GM12891 (cell line): ENCODE data around the gene PCNT.
"Not testable (repeated sequence)": the region's sequence is repeated elsewhere in the genome, so short reads cannot be mapped to it uniquely, and the experiment has no call there.

ENCODE experiments used
- DNase-seq: peaks from one replicate; pipeline ENCODE4 v3.0.0; 2011; ENCODE audit warnings: low spot score; ENCODE audit not compliant: insufficient read length
- FAIRE-seq: peaks from 2 replicates; lab custom pipeline; 2011; peaks lifted over from hg19 to GRCh38; lab: Jason Lieb, UNC
- PAX5 ChIP-seq: IDR thresholded peaks from 2 replicates; pipeline ENCODE4 v1.6.1; 2011; ENCODE audit warnings: low read length, moderate library complexity, mild to moderate bottlenecking; ENCODE audit not compliant: insufficient read depth, severe bottlenecking
- POLR2A ChIP-seq: IDR thresholded peaks from 2 replicates; pipeline ENCODE4 v1.6.1; 2011; ENCODE audit warnings: low read depth, low read length, control low read depth
- POLR2AphosphoS5 ChIP-seq: IDR thresholded peaks from 2 replicates; pipeline ENCODE4 v1.6.1; 2011; ENCODE audit warnings: low read depth, low read length, control low read depth
- POU2F2 ChIP-seq: IDR thresholded peaks from 2 replicates; pipeline ENCODE4 v1.6.1; 2011; ENCODE audit warnings: low read depth, mild to moderate bottlenecking, control low read depth, low read length, moderate library complexity
- SPI1 ChIP-seq: IDR thresholded peaks from 2 replicates; pipeline ENCODE4 v1.6.1; 2011; ENCODE audit warnings: low read depth, low read length, control low read depth
- TAF1 ChIP-seq: IDR thresholded peaks from 2 replicates; pipeline ENCODE4 v1.6.1; 2011; ENCODE audit warnings: low read depth, low read length, control low read depth

PCNT gene

DNA sequence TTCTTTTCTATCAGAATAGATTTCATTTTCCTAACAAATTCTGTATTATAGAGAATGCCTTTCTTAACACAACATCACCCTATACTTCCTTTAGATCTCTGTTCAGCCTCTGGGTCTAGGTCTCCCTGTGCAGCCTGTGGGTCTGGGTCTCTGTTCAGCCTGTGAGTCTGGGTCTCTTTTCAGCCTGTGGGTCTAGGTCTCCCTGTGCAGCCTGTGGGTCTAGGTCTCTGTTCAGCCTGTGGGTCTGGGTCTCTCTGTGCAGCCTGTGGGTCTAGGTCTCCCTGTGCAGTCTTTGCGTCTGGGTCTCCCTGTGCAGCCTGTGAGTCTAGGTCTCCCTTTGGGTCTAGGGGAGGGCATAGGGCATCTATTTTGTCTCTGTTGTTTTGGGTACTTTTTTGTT, 75.2 kb downstream of the PCNT start:
- FAIRE-seq (no peak), DNase-seq (no peak)
- TF ChIP-seq POU2F2 = no peak
- no peak for TF ChIP-seq POLR2A
- no peak for TF ChIP-seq PAX5
- no peak for TF ChIP-seq SPI1
- no peak for TF ChIP-seq POLR2AphosphoS5
- TF ChIP-seq TAF1 = no peak

DNA sequence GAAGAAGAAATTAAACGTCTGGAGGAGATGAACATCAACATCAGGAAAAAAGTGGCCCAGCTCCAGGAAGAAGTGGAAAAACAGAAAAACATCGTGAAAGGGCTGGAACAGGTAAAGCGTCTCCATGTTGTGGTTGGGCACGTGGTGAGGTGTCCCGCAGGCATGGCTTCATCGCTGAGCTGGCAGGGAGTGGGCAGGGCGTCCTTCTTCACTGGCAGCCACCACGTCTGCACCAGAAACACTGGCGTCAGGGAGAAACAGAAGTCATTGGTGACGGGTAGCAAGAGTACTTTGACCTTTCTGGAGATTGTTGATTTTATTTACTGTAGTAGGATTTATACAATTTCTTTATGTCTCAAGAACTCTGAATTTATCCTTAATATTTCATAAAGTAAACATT, 75.7 kb downstream of the PCNT start:
- DNase-seq = no peak
- no peak for FAIRE-seq
- TF ChIP-seq PAX5 (no peak), POLR2AphosphoS5 (no peak), TAF1 (no peak), POU2F2 (no peak), POLR2A (no peak), SPI1 (no peak)

DNA sequence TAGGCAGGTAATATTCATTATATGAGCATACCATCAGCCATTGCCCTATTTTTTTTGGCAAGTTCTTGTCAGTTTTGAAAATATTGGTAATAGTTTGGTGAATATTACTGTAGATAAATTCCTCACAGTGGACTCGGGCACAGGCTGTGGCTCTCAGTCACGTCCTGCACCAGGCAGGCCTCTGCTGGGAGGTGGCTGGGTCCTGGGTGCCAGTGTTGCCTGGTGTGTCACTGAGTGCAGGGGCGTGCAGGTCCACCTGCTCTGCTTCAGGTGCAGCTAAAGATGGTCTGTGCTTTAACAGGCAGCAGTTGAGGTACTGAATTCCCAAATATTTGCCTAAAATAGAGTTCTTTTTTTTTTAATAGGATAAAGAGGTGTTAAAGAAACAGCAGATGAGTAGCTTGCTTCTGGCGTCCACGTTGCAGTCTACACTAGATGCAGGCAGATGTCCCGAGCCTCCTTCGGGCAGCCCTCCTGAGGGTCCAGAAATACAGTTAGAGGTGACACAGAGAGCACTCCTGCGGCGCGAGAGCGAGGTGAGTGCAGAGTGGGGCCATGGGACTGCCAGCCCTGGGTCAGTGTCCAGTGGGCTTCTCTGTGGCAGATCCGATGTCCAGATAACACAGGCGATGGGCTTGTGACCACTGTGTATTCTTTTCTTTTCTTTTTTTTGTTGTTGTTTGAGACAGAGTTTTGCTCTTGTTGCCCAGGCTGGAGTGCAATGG, 77.4 kb downstream of the PCNT start:
- TF ChIP-seq TAF1 (no peak), POLR2AphosphoS5 (no peak), POLR2A (no peak), SPI1 (no peak), POU2F2 (no peak), PAX5 (no peak)
- DNase-seq (no peak), FAIRE-seq (peak; percentile 23)

DNA sequence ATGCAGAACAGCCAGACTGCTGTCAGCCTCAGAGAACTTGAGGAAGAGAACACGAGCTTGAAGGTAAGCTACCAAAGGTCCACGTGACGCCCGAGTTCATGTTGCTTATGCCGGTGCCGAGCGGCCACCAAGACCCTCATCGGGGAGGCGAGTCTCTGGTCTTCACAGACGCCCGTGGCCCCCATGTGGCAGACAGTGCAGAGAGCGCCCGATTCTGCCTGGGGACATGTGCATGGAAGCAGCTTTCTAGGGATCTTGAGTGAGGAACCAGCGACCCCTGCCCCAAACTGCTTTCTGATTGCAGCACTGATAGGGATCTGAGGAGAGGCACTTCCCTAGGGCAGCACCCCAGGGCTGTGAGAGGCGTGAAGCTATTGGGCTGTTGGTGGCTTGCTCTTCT, 78.5 kb downstream of the PCNT start:
- FAIRE-seq (no peak), DNase-seq (no peak)
- TF ChIP-seq POLR2AphosphoS5 = no peak

DNA sequence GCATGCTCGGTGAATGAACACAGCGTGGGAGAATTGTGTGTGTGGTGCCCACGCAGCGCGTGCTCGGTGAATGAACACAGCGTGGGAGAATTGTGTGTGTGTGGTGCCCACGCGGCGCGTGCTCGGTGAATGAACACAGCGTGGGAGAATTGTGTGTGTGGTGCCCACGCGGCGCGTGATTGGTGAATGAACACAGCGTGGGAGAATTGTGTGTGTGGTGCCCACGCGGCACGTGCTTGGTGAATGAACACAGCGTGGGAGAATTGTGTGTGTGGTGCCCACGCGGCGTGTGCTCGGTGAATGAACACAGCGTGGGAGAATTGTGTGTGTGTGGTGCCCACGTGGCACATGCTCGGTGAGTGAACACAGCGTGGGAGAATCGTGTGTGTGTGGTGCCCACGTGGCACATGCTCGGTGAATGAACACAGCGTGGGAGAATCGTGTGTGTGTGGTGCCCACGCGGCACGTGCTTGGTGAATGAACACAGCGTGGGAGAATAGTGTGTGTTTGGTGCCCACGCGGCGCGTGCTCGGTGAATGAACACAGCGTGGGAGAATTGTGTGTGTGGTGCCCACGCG, 79.4 kb downstream of the PCNT start:
- not testable (repeated sequence) for DNase-seq
- FAIRE-seq = peak; percentile 87

DNA sequence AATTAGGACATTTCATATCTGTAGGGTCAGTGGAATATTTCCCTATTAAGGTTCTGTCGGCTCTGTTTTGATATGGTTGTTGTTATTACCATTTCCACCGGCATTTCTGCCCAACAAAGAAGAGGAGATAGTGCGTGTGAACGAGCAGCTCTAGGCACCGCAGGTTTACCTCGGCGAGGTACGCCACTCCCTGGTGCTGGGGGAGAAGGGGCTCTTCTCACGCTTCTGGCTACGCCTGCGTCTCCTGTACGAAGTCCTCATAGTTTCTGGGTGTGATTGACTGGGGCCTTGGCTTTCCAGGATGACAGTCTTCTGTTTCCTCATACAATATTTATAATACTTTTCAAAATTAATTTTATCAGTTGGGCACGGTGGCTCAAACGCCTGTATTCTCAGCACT, 80.3 kb downstream of the PCNT start:
- FAIRE-seq (no peak), DNase-seq (no peak)
- TF ChIP-seq SPI1 = no peak
- no peak for TF ChIP-seq PAX5
- no peak for TF ChIP-seq POLR2A
- TF ChIP-seq POU2F2 = no peak
- no peak for TF ChIP-seq TAF1
- TF ChIP-seq POLR2AphosphoS5 = no peak

DNA sequence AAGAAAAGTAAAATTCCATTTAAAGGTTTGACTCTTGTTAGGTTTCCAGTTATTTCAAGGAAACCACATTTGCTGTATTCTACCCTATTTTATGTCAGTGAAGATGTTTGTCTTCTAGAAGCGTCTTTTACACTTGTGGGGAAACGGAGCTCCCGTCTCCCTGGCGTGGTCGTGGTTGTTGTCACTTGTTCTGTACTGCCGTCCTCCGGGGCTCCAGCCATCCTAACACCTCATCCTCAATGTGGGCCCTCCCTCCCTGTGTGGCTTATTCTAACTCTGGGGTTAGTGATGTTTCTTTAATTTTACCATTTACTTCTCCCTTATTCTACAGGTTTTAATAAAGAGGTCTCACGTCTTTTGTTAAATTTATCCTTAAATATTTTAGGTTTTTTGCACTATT, 82.0 kb downstream of the PCNT start:
- no peak for TF ChIP-seq POU2F2
- TF ChIP-seq PAX5 = no peak
- no peak for TF ChIP-seq POLR2AphosphoS5
- DNase-seq = no peak
- FAIRE-seq = no peak

DNA sequence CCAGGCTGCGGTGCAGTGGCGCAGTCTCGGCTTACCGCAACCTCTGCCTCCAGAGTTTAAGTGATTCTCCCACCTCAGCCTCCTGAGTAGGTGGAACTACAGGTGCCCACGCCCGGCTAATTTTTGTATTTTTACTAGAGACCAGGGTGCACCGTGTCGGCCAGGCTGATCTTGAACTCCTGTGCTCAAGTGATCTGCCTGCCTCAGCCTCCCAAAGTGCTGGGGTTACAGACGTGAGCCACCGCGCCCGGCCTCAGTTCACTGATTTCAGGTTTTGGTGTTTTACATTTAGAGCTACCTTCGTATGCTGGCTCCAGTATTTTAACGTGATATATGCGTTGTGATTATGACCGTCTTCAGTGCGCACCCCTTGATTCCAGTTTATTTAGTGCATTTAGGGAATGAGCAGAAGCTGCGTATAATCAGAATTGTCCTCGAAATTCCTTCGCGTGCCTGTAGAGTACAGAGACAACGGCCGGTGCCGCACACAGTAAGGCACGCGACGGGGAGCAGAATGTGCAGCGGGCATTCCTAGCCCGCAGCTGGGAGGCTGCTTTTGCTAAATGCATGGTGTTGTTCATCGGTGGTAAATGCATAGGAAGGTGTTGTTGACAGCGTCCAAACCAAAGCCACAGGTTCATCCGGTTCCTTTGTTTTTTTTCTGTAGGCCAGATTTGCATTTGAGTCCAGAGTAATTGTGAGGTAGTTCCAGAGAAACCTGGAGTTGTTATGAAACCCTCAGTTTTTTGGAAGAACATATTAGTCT, 85.9 kb downstream of the PCNT start:
- no peak for DNase-seq
- FAIRE-seq = no peak
- TF ChIP-seq POU2F2 = no peak

DNA sequence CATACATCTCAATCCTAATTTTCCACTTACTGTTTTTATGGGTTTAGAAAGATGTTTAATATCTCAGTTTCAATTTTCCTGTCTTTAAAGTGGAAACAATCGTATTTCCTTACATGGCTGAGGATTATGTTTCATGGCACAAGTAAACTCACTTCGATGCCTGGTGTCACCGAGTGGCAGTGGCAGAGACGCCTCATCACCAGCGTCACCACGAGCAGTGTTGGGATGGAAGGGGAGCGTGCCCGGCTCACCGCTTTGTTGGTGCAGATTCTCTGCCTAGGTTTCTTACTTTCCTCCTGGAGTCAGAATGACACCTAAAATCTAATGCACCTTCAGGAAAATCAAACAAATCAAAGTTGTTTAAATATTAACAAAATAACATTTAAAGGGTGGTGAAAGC, 86.6 kb downstream of the PCNT start:
- no peak for FAIRE-seq
- DNase-seq = no peak
- no peak for TF ChIP-seq TAF1
- TF ChIP-seq PAX5 = no peak
- TF ChIP-seq SPI1 = no peak
- TF ChIP-seq POLR2AphosphoS5 = no peak
- no peak for TF ChIP-seq POLR2A
- TF ChIP-seq POU2F2 = no peak

DNA sequence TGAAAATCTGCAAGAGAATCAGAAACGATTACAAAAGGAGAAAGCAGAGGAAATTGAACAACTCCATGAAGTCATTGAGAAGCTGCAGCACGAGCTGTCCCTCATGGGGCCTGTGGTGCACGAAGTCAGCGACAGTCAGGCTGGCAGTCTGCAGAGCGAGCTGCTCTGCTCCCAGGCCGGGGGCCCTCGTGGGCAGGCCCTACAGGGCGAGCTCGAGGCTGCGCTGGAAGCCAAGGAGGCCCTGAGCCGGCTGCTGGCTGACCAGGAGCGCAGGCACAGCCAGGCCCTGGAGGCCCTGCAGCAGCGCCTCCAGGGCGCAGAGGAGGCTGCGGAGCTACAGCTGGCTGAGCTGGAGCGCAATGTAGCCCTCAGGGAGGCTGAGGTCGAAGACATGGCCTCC, 87.3 kb downstream of the PCNT start:
- DNase-seq (no peak), FAIRE-seq (no peak)
- TF ChIP-seq SPI1 = no peak
- no peak for TF ChIP-seq TAF1
- TF ChIP-seq PAX5 = no peak
- TF ChIP-seq POU2F2 = no peak
